ENCODE data around the gene FKBP1A.
A peak's percentile ranks its signal among the peaks of the same experiment; 100 is the strongest.

FKBP1A gene

GRCh38 chr20:1330075-1330830 is 62.6 kb downstream of the FKBP1A start:
- DNase-seq: peak in 1 of 2 experiments; percentile 38

GRCh38 chr20:1328680-1329330 is 64.0 kb downstream of the FKBP1A start, which contains the start of gene SDCBP2:
SDCBP2 (minus strand) TSS chr20:1329139; CDS start chr20:1320416, 8,723 bp downstream.
- no peak for DNase-seq

- no peak for DNase-seq
These were observed 64.8 kb downstream of the FKBP1A start for GRCh38 chr20:1327827-1328679.

GRCh38 chr20:1327241-1327653 is 65.6 kb downstream of the FKBP1A start:
- no peak for DNase-seq

DNA sequence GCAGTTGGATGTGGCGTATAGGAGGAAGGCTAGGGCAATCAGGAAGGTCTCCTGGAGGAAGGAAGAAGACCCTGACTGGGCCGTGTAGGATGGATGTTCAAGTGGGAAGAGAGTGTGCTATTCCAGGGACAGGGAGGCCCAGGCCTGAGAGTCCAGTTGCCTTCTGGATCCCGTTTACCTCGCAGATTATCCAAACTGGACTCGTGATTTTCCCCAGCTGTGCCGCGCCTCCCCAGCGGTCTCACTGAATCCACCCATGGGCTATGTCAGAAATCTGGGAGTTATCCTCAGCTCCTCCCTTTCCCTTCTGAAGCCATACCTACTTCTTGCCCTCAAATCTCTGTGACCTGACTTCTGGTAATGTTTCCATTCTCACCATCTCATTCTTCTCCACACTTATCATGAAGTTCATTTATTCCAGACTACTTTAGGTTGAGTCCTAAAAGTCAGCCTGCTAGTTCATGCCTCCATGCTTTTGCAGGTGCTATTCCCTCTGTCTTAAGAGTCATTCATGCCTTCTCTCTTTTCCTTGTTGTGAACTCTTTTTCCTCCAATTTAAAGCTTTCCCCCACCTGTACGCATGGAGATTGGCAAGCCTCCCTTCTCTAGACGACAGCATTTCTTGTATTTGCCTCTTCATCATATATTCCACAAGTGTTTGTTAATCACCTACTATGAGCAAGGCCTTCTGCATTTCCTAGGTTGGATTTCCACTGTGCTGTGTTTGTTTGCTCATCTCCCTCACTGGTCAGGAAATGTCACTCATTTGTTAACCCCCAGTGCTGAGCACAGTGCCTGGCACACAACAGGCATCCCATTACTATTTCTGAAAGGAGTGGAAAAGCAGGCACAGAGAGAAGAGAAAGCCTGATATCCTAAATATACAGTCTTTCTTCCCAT is 66.6 kb downstream of the FKBP1A start:
- DNase-seq: no peak

GRCh38 chr20:1325173-1326030 is 67.5 kb downstream of the FKBP1A start:
- peak; percentile 98 to 99 for DNase-seq

DNA sequence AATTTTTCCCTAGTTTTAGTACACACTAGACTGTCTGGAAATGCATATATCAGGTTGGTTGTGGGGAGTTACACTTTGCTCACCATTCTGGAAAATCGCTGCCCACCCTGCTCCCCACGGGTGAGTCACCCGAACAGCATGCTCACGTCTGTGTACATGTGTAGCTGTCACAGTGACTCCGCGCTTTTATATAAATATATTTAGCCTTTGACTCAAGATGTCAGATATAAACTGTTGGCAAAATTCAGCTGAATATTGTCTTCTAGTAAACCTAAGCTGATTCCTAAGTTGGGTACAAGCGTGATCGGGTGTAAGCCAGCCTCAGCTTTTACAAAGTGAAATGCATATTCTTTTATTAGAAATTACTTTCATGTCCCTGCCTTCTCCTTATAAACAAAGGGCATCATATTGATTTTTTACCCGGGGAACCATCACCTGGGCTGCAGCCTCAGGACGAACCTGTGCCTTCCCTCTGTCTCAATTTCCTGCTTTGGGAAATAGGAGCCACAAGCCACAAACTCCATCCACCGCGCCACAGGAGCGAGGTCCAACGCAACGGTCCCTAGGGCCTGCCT is 68.2 kb downstream of the FKBP1A start:
- peak; percentile 32 to 45 for DNase-seq

- DNase-seq: no peak
These were observed 68.8 kb downstream of the FKBP1A start for GRCh38 chr20:1323830-1324597.

GRCh38 chr20:1323256-1323655 is 69.6 kb downstream of the FKBP1A start:
- DNase-seq: no peak

DNA sequence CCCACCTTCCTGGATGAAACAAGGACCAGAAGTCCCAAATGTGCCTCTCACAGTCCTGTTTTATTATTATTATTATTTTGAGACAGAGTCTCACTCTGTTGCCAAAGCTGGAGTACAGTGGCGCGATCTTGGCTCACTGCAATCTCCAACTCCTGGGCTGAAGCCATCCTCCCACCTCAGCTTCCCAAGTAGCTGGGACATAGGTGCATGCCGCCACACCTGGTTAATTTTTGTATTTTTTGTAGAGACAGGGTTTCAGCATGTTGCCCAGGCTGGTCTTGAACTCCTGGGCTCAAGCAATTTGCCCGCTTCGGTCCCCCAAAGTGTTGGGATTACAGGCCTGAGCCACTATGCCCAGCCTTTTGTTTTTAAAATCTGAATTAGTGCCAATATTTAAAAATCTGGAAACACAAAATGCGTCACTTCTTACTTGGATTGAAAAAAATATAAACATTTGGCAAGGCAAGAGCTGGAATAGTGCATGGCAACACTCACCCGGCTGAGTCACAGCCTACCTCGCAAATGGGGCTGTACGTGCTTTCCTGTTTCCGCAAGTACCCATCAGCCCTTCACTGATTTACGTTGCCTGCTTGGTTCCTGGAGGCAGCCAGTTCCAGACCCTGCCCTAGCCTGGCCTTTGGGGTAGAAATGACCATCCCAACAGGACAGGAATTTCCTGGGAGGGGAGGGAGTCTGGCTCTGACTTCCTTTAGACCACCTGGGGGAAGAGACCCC is 70.2 kb downstream of the FKBP1A start:
- DNase-seq: no peak

- no peak for DNase-seq
These were observed 71.3 kb downstream of the FKBP1A start for GRCh38 chr20:1321654-1321939.

DNA sequence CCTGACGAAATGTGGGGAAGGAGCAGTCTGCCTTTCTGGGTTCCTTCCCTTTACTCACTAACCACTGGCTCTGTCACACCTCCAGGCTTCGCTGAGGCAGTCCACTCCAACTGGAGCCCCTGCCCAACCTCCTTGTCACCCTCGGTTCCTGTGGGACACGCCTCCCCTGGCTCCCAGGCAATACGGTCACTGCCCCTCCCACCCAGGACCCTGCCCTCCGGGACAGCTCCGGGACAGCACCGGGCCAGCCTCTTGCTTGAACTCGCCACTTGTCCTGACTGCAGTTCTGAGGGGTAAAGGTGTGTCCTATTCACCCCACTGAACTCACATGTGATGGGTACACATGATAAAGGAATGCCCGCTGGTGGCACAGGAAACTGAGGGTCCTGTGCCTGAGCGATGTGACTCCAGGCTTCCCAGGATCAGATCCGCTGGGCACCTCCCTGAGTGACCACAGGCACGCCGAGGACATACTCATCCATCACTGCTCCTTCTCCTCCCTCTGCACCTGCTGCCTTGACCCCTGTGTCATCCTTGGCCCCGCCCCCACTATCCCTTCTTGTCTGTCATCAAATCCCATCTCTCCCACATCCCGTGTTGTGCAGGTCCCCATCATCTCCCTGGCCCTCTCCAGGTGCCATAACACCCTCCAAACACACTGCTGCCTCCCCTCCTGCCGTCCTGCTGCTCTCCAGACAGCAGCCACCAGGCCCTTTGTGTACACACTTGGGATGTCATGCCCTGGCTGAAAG is 71.8 kb downstream of the FKBP1A start:
- no peak for DNase-seq

DNA sequence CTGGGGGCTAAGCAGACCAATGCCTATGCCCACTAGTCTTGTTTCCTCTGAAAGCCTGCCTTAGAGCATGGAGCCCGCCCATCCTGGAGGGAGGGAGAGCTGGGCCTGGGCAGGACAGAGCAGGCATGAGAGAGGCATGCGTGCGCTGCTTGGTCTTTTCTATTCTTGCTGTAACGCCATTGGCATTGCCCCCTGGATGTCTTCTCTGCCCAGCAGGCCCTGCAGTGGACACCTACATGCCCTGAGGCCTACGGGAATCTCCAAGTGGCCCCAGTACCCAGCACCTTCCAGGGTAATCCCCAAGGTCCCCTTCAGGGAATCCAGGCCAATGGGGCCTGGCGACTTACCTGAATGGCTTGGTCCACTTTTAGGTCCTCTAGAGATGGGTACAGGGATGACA is 72.8 kb downstream of the FKBP1A start:
- no peak for DNase-seq

DNA sequence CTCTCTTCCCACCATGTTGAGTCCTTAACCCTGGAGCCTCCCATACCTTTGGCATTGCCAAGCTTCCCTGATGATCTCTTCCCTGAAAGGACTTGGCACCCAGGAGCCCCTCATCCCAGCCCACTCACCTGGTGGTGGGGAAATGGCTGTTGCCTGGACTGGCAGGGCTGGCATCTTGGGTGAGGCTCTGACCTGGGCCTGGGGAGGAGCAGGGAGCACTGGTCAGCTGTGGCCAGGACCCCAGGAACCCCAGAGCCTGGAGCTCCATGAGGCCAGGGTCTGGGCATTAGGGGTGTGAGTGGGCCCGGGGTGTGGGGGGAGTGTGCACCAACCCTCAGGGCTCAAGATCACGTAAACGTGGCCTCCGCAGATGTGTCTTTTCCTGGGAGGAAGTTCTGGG is 73.4 kb downstream of the FKBP1A start:
- DNase-seq: no peak

DNA sequence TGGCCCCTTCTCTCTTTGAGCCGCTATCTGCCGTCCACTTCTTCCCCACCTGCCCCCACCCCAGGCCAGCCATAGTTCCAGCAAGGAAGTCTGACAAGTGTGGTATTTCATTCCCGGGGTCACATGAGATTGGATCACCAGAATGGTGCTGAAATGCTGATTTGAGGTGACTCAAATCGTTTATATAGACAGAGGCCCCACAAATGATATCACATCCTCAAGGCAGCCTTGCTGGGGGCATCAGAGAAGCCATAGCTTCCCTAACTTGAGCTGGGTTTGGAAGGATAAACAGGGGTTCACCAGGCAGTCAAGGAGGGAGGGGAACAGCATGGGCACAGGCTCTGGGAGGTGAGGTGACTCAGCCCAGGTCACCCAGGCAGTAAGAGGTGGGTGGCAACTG is 73.8 kb downstream of the FKBP1A start:
- DNase-seq: no peak
